Hepatocyte (in vitro differentiated cells): ENCODE measurements around the gene FILIP1. TPM values are rescaled to one million over a fixed set of nuclear protein-coding genes. Genes with fewer than 3 reads are reported as not detected.

Source experiments
- DNase-seq: peaks from one replicate; pipeline ENCODE4 v3.0.0-alpha.2; 2016; ENCODE audit warnings: low spot score
- H2AFZ ChIP-seq: fragments of 200-600 bp; sonication (generic); 2 replicates; pipeline ENCODE4 v1.6.0; 2016; ENCODE audit warnings: antibody characterized with exemption, mild to moderate bottlenecking
- H3K27ac ChIP-seq: fragments of 200-600 bp; sonication (generic); 2 replicates; pipeline ENCODE4 v1.5.1; 2016; ENCODE audit warnings: mild to moderate bottlenecking
- H3K27me3 ChIP-seq: fragments of 200-600 bp; sonication (generic); 2 replicates; pipeline ENCODE4 v1.6.1; 2016
- H3K36me3 ChIP-seq: fragments of 200-600 bp; sonication (generic); replicated peaks from 2 replicates; pipeline ENCODE4 v1.5.1; 2016; ENCODE audit warnings: low read depth; ENCODE audit not compliant: insufficient read depth
- H3K4me1 ChIP-seq: fragments of 200-600 bp; sonication (generic); 2 replicates; pipeline ENCODE4 v1.5.1; 2016; ENCODE audit warnings: mild to moderate bottlenecking, moderate library complexity; ENCODE audit not compliant: insufficient read depth
- H3K4me2 ChIP-seq: fragments of 200-600 bp; sonication (generic); 2 replicates; pipeline ENCODE4 v1.6.0; 2016
- H3K4me3 ChIP-seq: fragments of 200-600 bp; sonication (generic); 2 replicates; pipeline ENCODE4 v1.5.1; 2016; ENCODE audit warnings: mild to moderate bottlenecking
- H3K79me2 ChIP-seq: fragments of 200-600 bp; sonication (generic); 2 replicates; pipeline ENCODE4 v1.6.0; 2017; ENCODE audit warnings: mild to moderate bottlenecking
- H3K9me2 ChIP-seq: fragments of 200-600 bp; sonication (generic); replicated peaks from 2 replicates; pipeline ENCODE4 v1.6.0; 2017; ENCODE audit warnings: mild to moderate bottlenecking; ENCODE audit not compliant: insufficient read depth
- H3K9me3 ChIP-seq: fragments of 200-600 bp; sonication (generic); 2 replicates; pipeline ENCODE4 v1.5.1; 2016; ENCODE audit warnings: low read depth, mild to moderate bottlenecking
- H4K20me1 ChIP-seq: fragments of 200-600 bp; sonication (generic); 2 replicates; pipeline ENCODE4 v1.6.0; 2016; ENCODE audit warnings: mild to moderate bottlenecking; ENCODE audit not compliant: insufficient read depth, poor library complexity, severe bottlenecking
- CTCF ChIP-seq: fragments of 200-600 bp; sonication (generic); IDR thresholded peaks from 2 replicates; pipeline ENCODE4 v1.5.1; 2016; ENCODE audit warnings: antibody characterized with exemption, mild to moderate bottlenecking; ENCODE audit not compliant: poor library complexity
- EZH2 ChIP-seq: fragments of 200-600 bp; sonication (generic); IDR thresholded peaks from 2 replicates; pipeline ENCODE4 v1.6.1; 2016; ENCODE audit warnings: antibody characterized with exemption, mild to moderate bottlenecking, borderline replicate concordance
- EZH2phosphoT487 ChIP-seq: fragments of 200-600 bp; sonication (generic); IDR thresholded peaks from one replicate; pipeline ENCODE4 v1.6.1; 2018; ENCODE audit warnings: antibody characterized with exemption, mild to moderate bottlenecking, low read depth, moderate library complexity; ENCODE audit not compliant: unreplicated experiment, severe bottlenecking
- WGBS: methylation state at CpG from one replicate; pipeline ENCODE4 v1.1.6; 2016; ENCODE audit warnings: low lambda C conversion rate; ENCODE audit errors: missing lambda C conversion rate; 5-methylcytosine and 5-hydroxymethylcytosine counted together
- polyA plus RNA-seq: library from polyadenylated mRNA; unstranded; fragments of >200 nt; fragmentation: Nextera tagmentation; extraction: Ambion mirVana; gene quantifications from 2 replicates; pipeline ENCODE4 v1.2.1, GENCODE V29; 2016
- total RNA-seq: library from RNA; depleted of rRNA; stranded (reverse); fragments of >200 nt; gene quantifications from 2 replicates; pipeline ENCODE4 v1.2.3, GENCODE V29; 2014

Gene FILIP1
- total and polyA plus RNA-seq, 2 experiments from 2014 or later: 4.1 to 6.0 TPM

DNA sequence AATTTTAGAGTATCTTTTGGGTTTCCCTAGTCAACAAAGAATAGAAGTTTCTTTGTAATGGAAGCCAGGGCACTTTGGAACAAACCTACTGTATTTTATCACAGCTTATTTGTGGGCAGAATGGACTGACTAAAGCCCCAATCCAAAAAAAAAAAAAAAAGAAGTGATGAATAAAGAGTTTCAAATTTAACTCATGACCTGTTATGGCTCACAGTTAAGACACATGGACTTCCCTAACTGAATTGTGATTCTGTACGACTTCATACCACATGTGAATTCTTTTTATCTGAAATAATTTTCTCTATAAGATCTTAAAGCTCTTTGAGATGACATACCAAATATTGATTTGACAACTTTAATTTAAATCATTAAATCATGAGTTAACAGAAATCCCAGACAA lies 77.2 kb downstream of the FILIP1 start:
- Histone ChIP-seq H3K79me2 (no peaks in the 10 kb centered on the region), H4K20me1 (no peaks in the 10 kb centered on the region), H3K27ac (no peak overlapping the region), H3K4me1 (peaks cover 13% of the 10 kb centered on the region), H3K4me3 (no peak overlapping the region), H3K9me2 (no peaks in the 10 kb centered on the region), H2AFZ (no peak overlapping the region), H3K27me3 (no peaks in the 10 kb centered on the region), H3K4me2 (no peak overlapping the region), H3K36me3 (no peaks in the 10 kb centered on the region), H3K9me3 (no peaks in the 10 kb centered on the region)
- TF ChIP-seq CTCF (no peak), EZH2 (no peak), EZH2phosphoT487 (no peak)
- DNase-seq: no peak
- WGBS: 97% methylated on average over 1 of the region's 1 CpG

- 76% methylated on average over 1 of the region's 1 CpG for WGBS
- TF ChIP-seq CTCF: no peak
- no peak for TF ChIP-seq EZH2phosphoT487
- no peak for TF ChIP-seq EZH2
- H3K79me2 ChIP-seq: no peaks in the 10 kb centered on the region
- no peak overlapping the region for H3K4me2 ChIP-seq
- no peaks in the 10 kb centered on the region for H3K27me3 ChIP-seq
- H3K4me3 ChIP-seq: no peak overlapping the region
- H3K9me2 ChIP-seq: no peaks in the 10 kb centered on the region
- peaks cover 13% of the 10 kb centered on the region for H3K4me1 ChIP-seq
- no peak overlapping the region for H3K27ac ChIP-seq
- no peak overlapping the region for H2AFZ ChIP-seq
- H3K9me3 ChIP-seq: no peaks in the 10 kb centered on the region
- no peaks in the 10 kb centered on the region for H4K20me1 ChIP-seq
- H3K36me3 ChIP-seq: no peaks in the 10 kb centered on the region
- no peak for DNase-seq
These were observed 77.8 kb downstream of the FILIP1 start for GRCh38 chr6:75415804-75416203.

DNA sequence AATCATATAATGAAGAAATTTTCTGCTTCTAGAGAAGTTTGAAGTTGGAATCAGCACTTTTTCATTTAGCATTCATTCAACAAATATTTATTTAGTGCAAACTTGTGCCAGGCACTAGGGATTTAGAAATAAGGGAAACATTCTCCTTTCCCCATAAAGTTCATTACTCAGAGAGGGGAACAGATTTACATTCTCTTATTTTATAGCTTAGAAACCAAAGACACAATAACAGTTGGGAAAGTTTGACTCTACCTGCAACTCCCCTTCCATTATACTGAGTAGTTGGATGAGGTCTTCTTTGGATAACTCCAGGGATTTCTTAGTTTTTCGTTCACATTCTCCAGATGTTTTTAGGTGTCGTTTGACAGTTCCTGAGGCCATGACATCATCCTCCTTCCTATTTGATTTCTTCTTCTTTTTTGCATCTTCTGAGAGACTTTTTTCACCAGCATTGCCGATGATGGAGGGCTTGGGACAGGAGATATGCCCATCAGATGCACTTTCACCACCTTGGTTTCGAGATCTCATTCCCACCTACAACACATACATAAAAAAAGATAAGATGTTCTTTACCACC lies 79.1 kb downstream of the FILIP1 start:
- no peak overlapping the region for H3K4me2 ChIP-seq
- H3K27me3 ChIP-seq: no peaks in the 10 kb centered on the region
- no peaks in the 10 kb centered on the region for H3K36me3 ChIP-seq
- no peak overlapping the region for H3K27ac ChIP-seq
- no peaks in the 10 kb centered on the region for H3K9me3 ChIP-seq
- H2AFZ ChIP-seq: no peak overlapping the region
- no peaks in the 10 kb centered on the region for H4K20me1 ChIP-seq
- no peak for DNase-seq
- H3K4me1 ChIP-seq: peaks cover 13% of the 10 kb centered on the region
- H3K79me2 ChIP-seq: no peaks in the 10 kb centered on the region
- no peak overlapping the region for H3K4me3 ChIP-seq
- no peaks in the 10 kb centered on the region for H3K9me2 ChIP-seq
- TF ChIP-seq CTCF (no peak), EZH2 (no peak), EZH2phosphoT487 (no peak)
- WGBS: 71% methylated on average over 4 of the region's 4 CpGs
